A673 (cell line): ENCODE results near the gene KRTAP9-1.

Experiments
- CTCF ChIP-seq: fragments of 300-800, 200-600 bp; sonication (generic); conservative IDR thresholded peaks from 2 replicates; pipeline ENCODE4 v1.5.1; 2017; ENCODE audit warnings: low read depth, mild to moderate bottlenecking, antibody characterized with exemption, low read length, moderate library complexity, mixed read lengths
- EZH2 ChIP-seq: fragments of 200-600 bp; sonication (generic); IDR thresholded peaks from 2 replicates; pipeline ENCODE4 v1.6.1; 2017; ENCODE audit warnings: borderline replicate concordance, low read depth, mild to moderate bottlenecking, mixed read lengths, antibody characterized with exemption, low read length; ENCODE audit not compliant: poor library complexity, severe bottlenecking

GRCh38 chr17:41150026-41150425, 39.7 kb upstream of the KRTAP9-1 start:
- no peak for TF ChIP-seq CTCF
- TF ChIP-seq EZH2, result no peak
